Stimulated activated memory B cell treated with anti-CD40 and anti-IgM and Interleukin-4, amounts not matched to agents 10 μg/mL and 1 μg/mL and 100 μg/mL, for 72 hours (primary cell): ENCODE data around the gene FGF9.

Experiments used
- ATAC-seq: fragments of 150-1000 bp; cut with Tn5 transposase; 2 replicates; pipeline ENCODE4 v1.10.0; 2021
- H3K27ac Mint-ChIP-seq: one replicate; pipeline ENCODE4 v1.8.0; 2022; ENCODE audit warnings: mild to moderate bottlenecking, mixed read lengths
- H3K27me3 Mint-ChIP-seq: one replicate; pipeline ENCODE4 v1.8.0; 2022; ENCODE audit warnings: mixed read lengths
- H3K36me3 Mint-ChIP-seq: one replicate; pipeline ENCODE4 v1.8.0; 2022; ENCODE audit warnings: mixed read lengths
- H3K4me1 Mint-ChIP-seq: one replicate; pipeline ENCODE4 v1.8.0; 2022; ENCODE audit warnings: mixed read lengths
- H3K4me3 Mint-ChIP-seq: one replicate; pipeline ENCODE4 v1.8.0; 2022; ENCODE audit warnings: mild to moderate bottlenecking, moderate library complexity, mixed read lengths
- H3K9me3 Mint-ChIP-seq: one replicate; pipeline ENCODE4 v1.8.0; 2022; ENCODE audit warnings: mixed read lengths

The FGF9 gene

DNA sequence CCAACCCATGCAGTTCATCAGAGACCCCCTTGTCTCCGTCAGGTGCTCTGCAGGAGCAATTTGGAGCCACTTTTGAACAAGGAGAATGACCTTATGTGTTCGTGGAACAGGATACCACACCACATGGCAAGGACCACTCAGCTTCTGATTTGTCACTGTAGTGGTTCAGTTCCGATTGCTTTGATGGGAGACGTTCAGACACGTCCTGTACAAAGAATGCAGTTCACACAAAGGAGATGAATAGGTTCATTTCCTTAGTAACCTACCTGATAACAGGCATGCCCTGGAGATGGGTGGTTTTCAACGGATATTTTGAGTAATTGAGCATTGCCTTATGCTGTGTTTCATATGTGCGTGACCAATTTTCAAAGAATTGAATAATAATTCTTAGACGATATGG is 17.2 kb downstream of the FGF9 start:
- peaks cover 9% of the 10 kb centered on the region for H3K4me1 Mint-ChIP-seq
- peaks cover 40% of the 10 kb centered on the region for H3K27me3 Mint-ChIP-seq
- no peak overlapping the region for H3K27ac Mint-ChIP-seq
- no peak overlapping the region for H3K4me3 Mint-ChIP-seq
- H3K36me3 Mint-ChIP-seq = no peaks in the 10 kb centered on the region
- no peak for ATAC-seq
- H3K9me3 Mint-ChIP-seq = peaks cover 3% of the 10 kb centered on the region

GRCh38 chr13:21689097-21689496 is 18.2 kb downstream of the FGF9 start:
- Mint-ChIP-seq H3K9me3 (peaks cover 3% of the 10 kb centered on the region), H3K4me1 (peaks cover 9% of the 10 kb centered on the region), H3K27me3 (peaks cover 45% of the 10 kb centered on the region), H3K27ac (no peak overlapping the region), H3K4me3 (no peak overlapping the region), H3K36me3 (no peaks in the 10 kb centered on the region)
- no peak for ATAC-seq

- peaks cover 30% of the 10 kb centered on the region for H3K27me3 Mint-ChIP-seq
- H3K9me3 Mint-ChIP-seq = peaks cover 3% of the 10 kb centered on the region
- no peak overlapping the region for H3K4me3 Mint-ChIP-seq
Measured at GRCh38 chr13:21690955-21691354, 20.1 kb downstream of the FGF9 start.

GRCh38 chr13:21691500-21691899 is 20.6 kb downstream of the FGF9 start:
- H3K36me3 Mint-ChIP-seq = no peaks in the 10 kb centered on the region
- H3K27me3 Mint-ChIP-seq = peaks cover 30% of the 10 kb centered on the region
- no peak overlapping the region for H3K27ac Mint-ChIP-seq
- no peak for ATAC-seq
- peaks cover 9% of the 10 kb centered on the region for H3K4me1 Mint-ChIP-seq
- peaks cover 3% of the 10 kb centered on the region for H3K9me3 Mint-ChIP-seq
- H3K4me3 Mint-ChIP-seq = no peak overlapping the region

More at GRCh38 chr13:21690955-21691354, 20.1 kb downstream of the FGF9 start:
- no peak for ATAC-seq
- Mint-ChIP-seq H3K36me3 (no peaks in the 10 kb centered on the region), H3K27ac (no peak overlapping the region), H3K4me1 (peaks cover 9% of the 10 kb centered on the region)

GRCh38 chr13:21691928-21692327 is 21.1 kb downstream of the FGF9 start:
- Mint-ChIP-seq H3K36me3 (no peaks in the 10 kb centered on the region), H3K4me1 (peaks cover 9% of the 10 kb centered on the region), H3K27me3 (peaks cover 30% of the 10 kb centered on the region), H3K27ac (no peak overlapping the region), H3K4me3 (no peak overlapping the region), H3K9me3 (peaks cover 3% of the 10 kb centered on the region)
- no peak for ATAC-seq

GRCh38 chr13:21694831-21695230 is 24.0 kb downstream of the FGF9 start:
- H3K27me3 Mint-ChIP-seq = peaks cover 26% of the 10 kb centered on the region
- no peak overlapping the region for H3K4me3 Mint-ChIP-seq
- no peaks in the 10 kb centered on the region for H3K36me3 Mint-ChIP-seq

GRCh38 chr13:21695546-21695945 is 24.7 kb downstream of the FGF9 start:
- peaks cover 19% of the 10 kb centered on the region for H3K27me3 Mint-ChIP-seq
- no peak overlapping the region for H3K4me3 Mint-ChIP-seq
- peaks cover 9% of the 10 kb centered on the region for H3K4me1 Mint-ChIP-seq
- ATAC-seq = no peak
- no peak overlapping the region for H3K27ac Mint-ChIP-seq
- H3K9me3 Mint-ChIP-seq = no peaks in the 10 kb centered on the region
- no peaks in the 10 kb centered on the region for H3K36me3 Mint-ChIP-seq

More at GRCh38 chr13:21694831-21695230, 24.0 kb downstream of the FGF9 start:
- H3K27ac Mint-ChIP-seq = no peak overlapping the region
- H3K9me3 Mint-ChIP-seq = peaks cover 3% of the 10 kb centered on the region
- peaks cover 9% of the 10 kb centered on the region for H3K4me1 Mint-ChIP-seq
- ATAC-seq = no peak

GRCh38 chr13:21696865-21697448 is 26.1 kb downstream of the FGF9 start:
- Mint-ChIP-seq H3K4me3 (no peak overlapping the region), H3K9me3 (no peaks in the 10 kb centered on the region), H3K27ac (no peak overlapping the region), H3K27me3 (peaks cover 22% of the 10 kb centered on the region), H3K36me3 (no peaks in the 10 kb centered on the region), H3K4me1 (no peaks in the 10 kb centered on the region)
- no peak for ATAC-seq

DNA sequence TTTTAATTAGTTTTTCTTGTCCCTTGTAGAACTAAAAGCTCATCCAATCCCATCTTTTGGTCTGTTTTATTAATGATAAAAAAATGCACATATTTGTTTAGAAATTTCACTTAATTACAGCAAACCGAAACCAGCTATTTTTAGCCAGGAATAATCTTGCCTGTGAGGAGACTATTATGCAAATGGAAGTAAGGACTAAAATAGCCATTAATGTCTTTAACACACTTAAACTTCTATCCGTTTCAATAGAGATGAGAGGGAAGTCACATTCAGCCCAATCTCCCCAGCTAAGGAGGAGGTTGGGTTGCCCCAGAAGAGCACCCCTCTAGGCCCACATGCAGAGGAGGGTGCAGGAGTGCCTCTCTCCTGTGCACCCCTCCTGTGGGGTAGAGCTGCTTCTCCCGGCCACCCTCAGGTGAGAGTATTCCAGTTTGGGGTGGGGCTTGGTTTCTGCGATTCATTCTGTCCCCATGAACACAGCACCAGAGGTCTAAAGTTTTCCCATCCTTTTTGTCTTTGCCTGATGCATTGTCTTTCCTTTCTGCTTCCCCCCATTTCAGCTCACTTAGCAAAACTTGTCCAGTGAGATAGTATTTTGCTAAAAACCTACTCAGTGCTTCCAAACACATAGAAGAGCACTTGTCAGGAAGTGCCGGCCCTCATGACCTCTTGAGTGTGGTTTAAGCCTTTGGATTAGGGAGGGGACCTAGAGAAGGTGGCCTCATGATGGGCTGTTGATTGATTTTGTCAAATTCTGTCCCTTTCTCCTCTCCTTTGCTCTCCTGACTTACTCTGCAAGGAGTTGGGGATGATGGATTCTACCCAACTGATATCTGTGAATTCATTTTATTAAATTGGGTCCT is 28.2 kb downstream of the FGF9 start:
- Mint-ChIP-seq H3K4me1 (no peaks in the 10 kb centered on the region), H3K27ac (no peak overlapping the region)

DNA sequence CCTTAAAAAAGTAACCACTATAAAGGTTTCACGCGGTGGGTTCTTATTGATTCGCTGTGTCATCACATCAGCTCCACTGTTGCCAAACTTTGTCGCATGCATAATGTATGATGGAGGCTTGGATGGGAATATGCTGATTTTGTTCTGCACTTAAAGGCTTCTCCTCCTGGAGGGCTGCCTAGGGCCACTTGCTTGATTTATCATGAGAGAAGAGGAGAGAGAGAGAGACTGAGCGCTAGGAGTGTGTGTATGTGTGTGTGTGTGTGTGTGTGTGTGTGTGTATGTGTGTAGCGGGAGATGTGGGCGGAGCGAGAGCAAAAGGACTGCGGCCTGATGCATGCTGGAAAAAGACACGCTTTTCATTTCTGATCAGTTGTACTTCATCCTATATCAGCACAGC is 30.6 kb downstream of the FGF9 start:
- Mint-ChIP-seq H3K36me3 (no peaks in the 10 kb centered on the region), H3K4me1 (no peaks in the 10 kb centered on the region), H3K4me3 (no peak overlapping the region), H3K27me3 (peaks cover 22% of the 10 kb centered on the region), H3K27ac (no peak overlapping the region), H3K9me3 (no peaks in the 10 kb centered on the region)
- no peak for ATAC-seq

More for the DNA sequence above, 28.2 kb downstream of the FGF9 start:
- no peak overlapping the region for H3K4me3 Mint-ChIP-seq
- H3K27me3 Mint-ChIP-seq = peaks cover 14% of the 10 kb centered on the region
- no peaks in the 10 kb centered on the region for H3K36me3 Mint-ChIP-seq
- ATAC-seq = no peak
- no peaks in the 10 kb centered on the region for H3K9me3 Mint-ChIP-seq

GRCh38 chr13:21703846-21704245 is 33.0 kb downstream of the FGF9 start:
- Mint-ChIP-seq H3K27ac (no peak overlapping the region), H3K4me3 (no peak overlapping the region)

GRCh38 chr13:21707586-21707985 is 36.7 kb downstream of the FGF9 start:
- peaks cover 43% of the 10 kb centered on the region for H3K27me3 Mint-ChIP-seq
- peaks cover 11% of the 10 kb centered on the region for H3K9me3 Mint-ChIP-seq
- H3K4me3 Mint-ChIP-seq = no peak overlapping the region
- peaks cover 11% of the 10 kb centered on the region for H3K36me3 Mint-ChIP-seq
- H3K4me1 Mint-ChIP-seq = no peaks in the 10 kb centered on the region
- no peak overlapping the region for H3K27ac Mint-ChIP-seq
- ATAC-seq = no peak

More at GRCh38 chr13:21703846-21704245, 33.0 kb downstream of the FGF9 start:
- no peaks in the 10 kb centered on the region for H3K4me1 Mint-ChIP-seq
- ATAC-seq = no peak
- no peaks in the 10 kb centered on the region for H3K36me3 Mint-ChIP-seq
- H3K9me3 Mint-ChIP-seq = no peaks in the 10 kb centered on the region
- H3K27me3 Mint-ChIP-seq = peaks cover 31% of the 10 kb centered on the region

DNA sequence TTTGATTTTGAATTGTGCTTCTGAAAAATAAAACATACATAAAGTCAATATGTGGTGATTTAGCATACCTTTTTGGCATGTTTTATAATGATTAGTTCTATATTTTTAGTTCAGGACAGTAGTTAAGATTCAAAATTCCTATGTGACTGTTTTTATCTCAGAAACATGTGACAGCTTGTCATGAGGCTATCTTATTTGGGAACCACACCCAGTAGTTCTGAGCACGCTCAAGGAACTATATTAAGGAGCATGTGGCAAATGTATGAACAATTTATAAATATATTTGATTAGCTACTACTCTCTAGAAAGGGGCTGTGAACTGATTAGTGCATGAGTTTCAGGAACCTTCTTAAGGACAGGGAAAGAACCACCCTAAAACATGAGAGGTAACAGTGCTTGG is 38.8 kb downstream of the FGF9 start:
- Mint-ChIP-seq H3K27ac (no peak overlapping the region), H3K36me3 (peaks cover 11% of the 10 kb centered on the region), H3K9me3 (peaks cover 11% of the 10 kb centered on the region), H3K4me3 (no peak overlapping the region), H3K27me3 (peaks cover 35% of the 10 kb centered on the region), H3K4me1 (no peaks in the 10 kb centered on the region)
- ATAC-seq = no peak

DNA sequence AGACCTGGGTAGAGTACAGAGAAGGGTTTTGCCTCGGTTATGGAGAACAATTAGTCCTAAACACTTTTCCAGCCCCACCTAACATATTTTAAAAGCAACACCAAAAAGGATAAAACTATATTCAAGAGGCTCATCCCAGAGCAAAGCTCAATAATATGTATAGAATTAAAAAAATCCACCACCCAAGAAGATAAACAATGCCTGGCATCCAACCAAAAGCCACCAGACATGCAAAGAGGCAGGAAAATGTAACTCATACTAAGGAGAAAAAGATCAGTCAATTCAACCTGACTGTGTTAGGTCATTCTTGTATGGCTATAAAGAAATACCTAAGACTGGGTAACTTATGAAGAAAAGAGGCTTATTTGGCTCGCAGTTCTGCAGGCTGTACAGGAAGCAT is 39.3 kb downstream of the FGF9 start:
- Mint-ChIP-seq H3K4me3 (no peak overlapping the region), H3K36me3 (peaks cover 11% of the 10 kb centered on the region), H3K27me3 (peaks cover 34% of the 10 kb centered on the region), H3K27ac (no peak overlapping the region), H3K4me1 (no peaks in the 10 kb centered on the region), H3K9me3 (peaks cover 11% of the 10 kb centered on the region)
- no peak for ATAC-seq

DNA sequence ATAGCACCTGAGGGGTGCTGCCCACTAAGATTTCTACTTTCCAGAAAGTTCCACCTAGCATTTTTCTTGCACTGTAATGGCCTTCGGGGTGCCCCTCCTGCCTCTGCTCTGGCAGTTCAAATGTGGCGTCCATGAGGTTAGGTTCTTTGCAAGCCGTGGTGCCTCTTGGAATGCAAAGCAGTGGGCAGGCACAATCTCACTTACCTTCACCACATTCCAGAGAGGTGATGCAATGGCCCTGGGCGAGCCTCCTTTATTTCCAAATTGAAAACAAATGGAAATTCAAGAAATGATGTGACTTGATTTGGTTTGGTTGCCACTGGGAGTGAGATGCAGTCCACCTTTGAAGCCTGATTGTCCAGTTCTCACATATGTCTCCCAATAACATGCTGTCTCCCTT is 46.9 kb downstream of the FGF9 start:
- no peak for ATAC-seq
- Mint-ChIP-seq H3K4me3 (no peak overlapping the region), H3K27ac (no peak overlapping the region), H3K9me3 (no peaks in the 10 kb centered on the region), H3K27me3 (peaks cover 31% of the 10 kb centered on the region), H3K4me1 (no peaks in the 10 kb centered on the region), H3K36me3 (no peaks in the 10 kb centered on the region)

GRCh38 chr13:21719463-21719862 is 48.6 kb downstream of the FGF9 start:
- ATAC-seq = no peak
- Mint-ChIP-seq H3K4me1 (no peaks in the 10 kb centered on the region), H3K27me3 (peaks cover 31% of the 10 kb centered on the region), H3K27ac (no peak overlapping the region), H3K36me3 (no peaks in the 10 kb centered on the region), H3K9me3 (no peaks in the 10 kb centered on the region), H3K4me3 (no peak overlapping the region)
